ENCODE data around the gene TANC1. TPM values are rescaled to one million over a fixed set of nuclear protein-coding genes. Genes with fewer than 3 reads are reported as not detected.

TANC1 gene
- total and polyA plus RNA-seq, 4 experiments from 2014 or later, result 0.35 to 0.79 (median 0.50) TPM; not detected in 1

GRCh38 chr2:159183346-159183745 lies 214.9 kb downstream of the TANC1 start:
- H3K4me1 ChIP-seq (ENCODE audit: insufficient read depth, low read length), result no peaks in the 10 kb centered on the region
- H3K27me3 Mint-ChIP-seq, result no peaks in the 10 kb centered on the region
- peaks cover 0 to 2% (median 0%) of the 10 kb centered on the region in 4 donors for H3K4me1 Mint-ChIP-seq
- H3K36me3 ChIP-seq (ENCODE audit: insufficient read depth, low read length), result no peaks in the 10 kb centered on the region
- intact Hi-C loops (cut with micrococcal nuclease), result no loop called here
- H3K9me3 ChIP-seq (ENCODE audit: control insufficient read depth in 1 of 2, low read length in 2 of 2), result no peaks in the 10 kb centered on the region
- no peak overlapping the region for H3K27ac ChIP-seq (ENCODE audit: low read depth, low read length)
- no peak overlapping the region for H3K4me3 ChIP-seq (ENCODE audit: low read length in 2 of 2)
- peaks cover 0 to 4% (median 0%) of the 10 kb centered on the region in 8 donors for H3K9me3 Mint-ChIP-seq
- ChIA-PET POLR2A (ENCODE audit: partially characterized antibody) (no interaction called here), CTCF (ENCODE audit: partially characterized antibody) (interaction anchor here (1.5 kb wide), 1 partner anchor 9 kb away, joined by 4 read pairs; no protein-coding TSS in a partner anchor)
- H3K27ac Mint-ChIP-seq, result peak overlapping the region in 1 of 7 donors; percentile 20
- no peak for DNase-seq
- H3K4me3 Mint-ChIP-seq, result no peak overlapping the region
- H3K27me3 ChIP-seq (ENCODE audit: insufficient read depth, low read length), result no peaks in the 10 kb centered on the region
- no peaks in the 10 kb centered on the region for H3K36me3 Mint-ChIP-seq

DNA sequence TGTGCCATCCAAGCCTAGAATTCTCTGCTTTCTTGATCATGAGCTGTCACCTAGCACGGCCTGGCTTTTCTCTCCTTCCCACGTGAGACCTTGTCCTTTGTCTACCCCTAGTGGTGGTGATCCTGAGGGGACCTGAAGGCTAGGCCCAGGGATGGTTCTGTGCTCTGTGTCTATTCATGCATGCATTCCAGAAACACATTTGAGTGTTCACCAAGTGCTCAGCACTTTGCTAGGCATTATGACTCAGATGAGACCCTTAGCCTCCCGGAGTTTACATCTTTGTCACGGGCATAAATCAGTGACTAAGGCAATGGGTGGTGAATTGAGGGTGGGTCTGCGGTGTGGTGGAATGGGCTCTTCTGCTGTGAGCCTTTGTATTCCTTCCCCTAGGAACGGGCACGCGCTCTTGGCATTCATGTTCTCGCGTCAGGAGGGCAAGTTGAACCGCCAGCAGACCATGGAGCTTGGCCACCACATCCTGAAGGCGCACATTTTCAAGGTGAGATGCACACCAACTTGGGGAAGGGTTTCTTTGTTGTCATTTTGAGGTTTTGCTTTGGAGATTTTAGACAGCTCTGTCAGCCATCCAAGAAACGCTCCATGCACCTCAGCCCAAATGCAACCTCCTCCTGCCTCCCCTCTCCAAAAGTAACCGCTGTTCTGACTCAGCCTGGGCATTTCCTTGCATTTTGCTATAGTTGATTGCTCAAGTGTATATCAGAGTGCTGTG lies 217.1 kb downstream of the TANC1 start:
- Histone ChIP-seq H3K4me3 (ENCODE audit: low read length in 2 of 2) (no peak overlapping the region), H3K36me3 (ENCODE audit: insufficient read depth, low read length) (no peaks in the 10 kb centered on the region), H3K27me3 (ENCODE audit: insufficient read depth, low read length) (no peaks in the 10 kb centered on the region), H3K27ac (ENCODE audit: low read depth, low read length) (no peak overlapping the region), H3K9me3 (ENCODE audit: control insufficient read depth in 1 of 2, low read length in 2 of 2) (no peaks in the 10 kb centered on the region), H3K4me1 (ENCODE audit: insufficient read depth, low read length) (no peaks in the 10 kb centered on the region)
- H3K27me3 Mint-ChIP-seq, result no peaks in the 10 kb centered on the region
- H3K4me3 Mint-ChIP-seq, result no peak overlapping the region
- intact Hi-C loops (cut with micrococcal nuclease), result no loop called here
- ChIA-PET POLR2A (ENCODE audit: partially characterized antibody) (no interaction called here), CTCF (ENCODE audit: partially characterized antibody) (no interaction called here)
- H3K36me3 Mint-ChIP-seq, result no peaks in the 10 kb centered on the region
- DNase-seq, result no peak
- peaks cover 0 to 4% (median 0%) of the 10 kb centered on the region in 8 donors for H3K9me3 Mint-ChIP-seq
- H3K4me1 Mint-ChIP-seq, result peaks cover 0 to 2% (median 0%) of the 10 kb centered on the region in 4 donors
- no peak overlapping the region for H3K27ac Mint-ChIP-seq

- intact Hi-C loops (cut with micrococcal nuclease), result no loop called here
- Mint-ChIP-seq H3K4me1 (peaks cover 0 to 2% (median 0%) of the 10 kb centered on the region in 4 donors), H3K36me3 (no peaks in the 10 kb centered on the region), H3K4me3 (no peak overlapping the region), H3K27me3 (no peaks in the 10 kb centered on the region), H3K27ac (no peak overlapping the region), H3K9me3 (peaks cover 0 to 2% (median 0%) of the 10 kb centered on the region in 8 donors)
- Histone ChIP-seq H3K36me3 (ENCODE audit: insufficient read depth, low read length) (no peaks in the 10 kb centered on the region), H3K27me3 (ENCODE audit: insufficient read depth, low read length) (no peaks in the 10 kb centered on the region), H3K4me3 (ENCODE audit: low read length in 2 of 2) (no peak overlapping the region), H3K9me3 (ENCODE audit: control insufficient read depth in 1 of 2, low read length in 2 of 2) (no peaks in the 10 kb centered on the region), H3K4me1 (ENCODE audit: insufficient read depth, low read length) (no peaks in the 10 kb centered on the region), H3K27ac (ENCODE audit: low read depth, low read length) (no peak overlapping the region)
- ChIA-PET POLR2A (ENCODE audit: partially characterized antibody) (no interaction called here), CTCF (ENCODE audit: partially characterized antibody) (no interaction called here)
- DNase-seq, result no peak
Measured at GRCh38 chr2:159186462-159186861, 218.0 kb downstream of the TANC1 start.

DNA sequence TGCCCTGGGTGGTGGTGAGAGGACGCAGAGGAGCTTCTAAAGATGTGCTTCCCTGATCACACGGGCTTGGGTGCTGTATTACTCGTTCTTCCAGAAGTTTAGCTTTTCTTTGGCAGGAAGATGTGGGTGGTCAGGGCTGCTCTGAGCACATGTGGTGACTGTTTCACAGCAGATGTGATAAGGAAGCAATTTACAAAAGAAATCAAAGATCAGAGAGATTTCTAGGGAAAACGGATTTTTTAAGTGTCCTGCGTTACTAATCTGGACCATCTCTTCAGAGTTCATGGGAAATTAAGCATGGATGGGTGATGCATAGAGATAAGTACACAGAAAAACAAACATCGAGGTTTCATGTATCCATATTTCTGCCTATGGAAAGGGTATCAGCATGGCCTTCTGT lies 218.7 kb downstream of the TANC1 start:
- no peak overlapping the region for H3K27ac Mint-ChIP-seq
- Histone ChIP-seq H3K4me1 (ENCODE audit: insufficient read depth, low read length) (no peaks in the 10 kb centered on the region), H3K36me3 (ENCODE audit: insufficient read depth, low read length) (no peaks in the 10 kb centered on the region), H3K9me3 (ENCODE audit: control insufficient read depth in 1 of 2, low read length in 2 of 2) (no peaks in the 10 kb centered on the region), H3K27ac (ENCODE audit: low read depth, low read length) (no peak overlapping the region), H3K27me3 (ENCODE audit: insufficient read depth, low read length) (no peaks in the 10 kb centered on the region), H3K4me3 (ENCODE audit: low read length in 2 of 2) (no peak overlapping the region)
- no peak for DNase-seq
- no peaks in the 10 kb centered on the region for H3K27me3 Mint-ChIP-seq
- peaks cover 0 to 2% (median 0%) of the 10 kb centered on the region in 8 donors for H3K9me3 Mint-ChIP-seq
- H3K36me3 Mint-ChIP-seq, result no peaks in the 10 kb centered on the region
- H3K4me3 Mint-ChIP-seq, result no peak overlapping the region
- peaks cover 0 to 3% (median 0%) of the 10 kb centered on the region in 4 donors for H3K4me1 Mint-ChIP-seq
- ChIA-PET POLR2A (ENCODE audit: partially characterized antibody) (no interaction called here), CTCF (ENCODE audit: partially characterized antibody) (interaction anchor here (0.6 kb wide), 1 partner anchor 16 kb away, joined by 3 read pairs; no protein-coding TSS in a partner anchor)
- intact Hi-C loops (cut with micrococcal nuclease), result no loop called here

- Mint-ChIP-seq H3K27ac (no peak overlapping the region), H3K27me3 (no peaks in the 10 kb centered on the region), H3K4me1 (peaks cover 0 to 3% (median 0%) of the 10 kb centered on the region in 4 donors), H3K36me3 (no peaks in the 10 kb centered on the region), H3K4me3 (no peak overlapping the region), H3K9me3 (peaks cover 0 to 2% (median 0%) of the 10 kb centered on the region in 8 donors)
- H3K27ac ChIP-seq (ENCODE audit: low read depth, low read length), result no peak overlapping the region
- no peak overlapping the region for H3K4me3 ChIP-seq (ENCODE audit: low read length in 2 of 2)
- no peaks in the 10 kb centered on the region for H3K36me3 ChIP-seq (ENCODE audit: insufficient read depth, low read length)
- no peaks in the 10 kb centered on the region for H3K27me3 ChIP-seq (ENCODE audit: insufficient read depth, low read length)
- intact Hi-C loops (cut with micrococcal nuclease), result no loop called here
- ChIA-PET CTCF (ENCODE audit: partially characterized antibody) (no interaction called here), POLR2A (ENCODE audit: partially characterized antibody) (interaction anchor here (1.0 kb wide), 1 partner anchor 21 kb away, joined by 3 read pairs; no protein-coding TSS in a partner anchor)
- no peaks in the 10 kb centered on the region for H3K9me3 ChIP-seq (ENCODE audit: control insufficient read depth in 1 of 2, low read length in 2 of 2)
- H3K4me1 ChIP-seq (ENCODE audit: insufficient read depth, low read length), result no peaks in the 10 kb centered on the region
- DNase-seq, result no peak
Measured at GRCh38 chr2:159188449-159188848, 220.0 kb downstream of the TANC1 start.

GRCh38 chr2:159192371-159192918 lies 224.0 kb downstream of the TANC1 start:
- H3K4me3 ChIP-seq (ENCODE audit: low read length in 2 of 2), result no peak overlapping the region
- no peak overlapping the region for H3K27ac Mint-ChIP-seq
- no peaks in the 10 kb centered on the region for H3K4me1 ChIP-seq (ENCODE audit: insufficient read depth, low read length)
- H3K4me3 Mint-ChIP-seq, result no peak overlapping the region
- CTCF ChIA-PET (ENCODE audit: partially characterized antibody), result no interaction called here
- POLR2A ChIA-PET (ENCODE audit: partially characterized antibody), result no interaction called here
- peaks cover 0 to 1% (median 0%) of the 10 kb centered on the region in 4 donors for H3K4me1 Mint-ChIP-seq
- peaks cover 0 to 1% of the 10 kb centered on the region in 2 donors for H3K27me3 Mint-ChIP-seq
- H3K36me3 Mint-ChIP-seq, result no peaks in the 10 kb centered on the region
- H3K9me3 Mint-ChIP-seq, result no peaks in the 10 kb centered on the region
- H3K27me3 ChIP-seq (ENCODE audit: insufficient read depth, low read length), result no peaks in the 10 kb centered on the region
- no peaks in the 10 kb centered on the region for H3K36me3 ChIP-seq (ENCODE audit: insufficient read depth, low read length)
- intact Hi-C loops (cut with micrococcal nuclease), result no loop called here
- H3K9me3 ChIP-seq (ENCODE audit: control insufficient read depth in 1 of 2, low read length in 2 of 2), result no peaks in the 10 kb centered on the region
- DNase-seq, result no peak
- H3K27ac ChIP-seq (ENCODE audit: low read depth, low read length), result no peak overlapping the region

DNA sequence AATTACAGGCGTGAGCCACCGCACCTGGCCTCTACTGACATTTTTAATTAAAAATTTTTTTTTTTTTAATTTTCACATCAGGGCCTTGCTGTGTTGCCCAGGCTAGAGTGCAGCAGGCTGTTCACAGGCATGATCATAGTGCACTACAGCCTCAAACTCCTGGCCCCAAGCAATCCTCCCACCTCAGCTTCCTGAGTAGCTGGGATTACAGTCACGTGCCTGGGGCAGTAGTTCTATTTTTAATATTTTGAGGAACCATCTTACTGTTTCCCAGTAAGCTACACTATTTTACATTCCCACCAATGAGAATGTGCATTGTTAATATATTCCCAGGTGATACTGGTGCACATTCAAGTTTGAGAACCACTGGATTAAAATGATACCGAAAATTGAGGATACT lies 225.4 kb downstream of the TANC1 start:
- H3K4me3 ChIP-seq (ENCODE audit: low read length in 2 of 2), result no peak overlapping the region
- Mint-ChIP-seq H3K4me1 (peaks cover 0 to 2% (median under 1%) of the 10 kb centered on the region in 4 donors), H3K36me3 (no peaks in the 10 kb centered on the region), H3K9me3 (no peaks in the 10 kb centered on the region), H3K27ac (no peak overlapping the region), H3K4me3 (no peak overlapping the region), H3K27me3 (peaks cover 0 to 1% of the 10 kb centered on the region in 2 donors)
- no peaks in the 10 kb centered on the region for H3K9me3 ChIP-seq (ENCODE audit: control insufficient read depth in 1 of 2, low read length in 2 of 2)
- no peak overlapping the region for H3K27ac ChIP-seq (ENCODE audit: low read depth, low read length)
- CTCF ChIA-PET (ENCODE audit: partially characterized antibody), result no interaction called here
- no peaks in the 10 kb centered on the region for H3K36me3 ChIP-seq (ENCODE audit: insufficient read depth, low read length)
- no peaks in the 10 kb centered on the region for H3K27me3 ChIP-seq (ENCODE audit: insufficient read depth, low read length)
- H3K4me1 ChIP-seq (ENCODE audit: insufficient read depth, low read length), result no peaks in the 10 kb centered on the region
- DNase-seq, result no peak
- POLR2A ChIA-PET (ENCODE audit: partially characterized antibody), result no interaction called here
- intact Hi-C loops (cut with micrococcal nuclease), result no loop called here

Measured in CD4-positive, alpha-beta memory T cell (primary cell).